Measurements from ENCODE around the gene SIRT5. TPM values are rescaled to one million over a fixed set of nuclear protein-coding genes. Genes with fewer than 3 reads are reported as not detected.

The SIRT5 gene
- total and polyA plus RNA-seq, 2 experiments from 2014 or later, result 9.8 to 13.1 TPM

- no peak for TF ChIP-seq ZNF462 (CRISPR knock-in tag; IDR thresholded peaks at IDR 0.05)
- TF ChIP-seq ETS1 (IDR thresholded peaks at IDR 0.05), result no peak
- TF ChIP-seq ZNF331 (CRISPR knock-in tag; IDR thresholded peaks at IDR 0.05; ENCODE audit: low read depth), result no peak
- TF ChIP-seq EZH2 (IDR thresholded peaks at IDR 0.05; ENCODE audit: low read depth, unreplicated experiment), result no peak
- TF ChIP-seq CREB1 (CRISPR knock-in tag; IDR thresholded peaks at IDR 0.05; ENCODE audit: low read depth), result no peak
Observed at GRCh38 chr6:13660273-13660672, 85.9 kb downstream of the SIRT5 start (continued).

- H4K20me1 ChIP-seq (replicated peaks; ENCODE audit: insufficient read depth), result peaks cover 6% of the 10 kb centered on the region
- peaks cover 13% of the 10 kb centered on the region; the same call in 1 of the 2 replicates for H3K4me1 ChIP-seq (ENCODE audit: insufficient read depth)
- no peak overlapping the region for H3K27ac ChIP-seq (ENCODE audit: low read depth)
- no peaks in the 10 kb centered on the region for H3K9me3 Mint-ChIP-seq
- no peaks in the 10 kb centered on the region for H3K27me3 ChIP-seq (ENCODE audit: insufficient read depth)
- peak overlapping the region; percentile 26; the same call in 1 of the 2 replicates for H3K27ac Mint-ChIP-seq
- no peaks in the 10 kb centered on the region for H3F3A ChIP-seq (replicated peaks; ENCODE audit: low read depth)
- no peak overlapping the region for H3K4me3 Mint-ChIP-seq
- H3K79me2 ChIP-seq (replicated peaks; ENCODE audit: insufficient read depth), result peaks cover 76% of the 10 kb centered on the region
- H2AFZ ChIP-seq, result no peak overlapping the region
- no peak for DNase-seq (ENCODE audit: low spot score)
- H3K36me3 Mint-ChIP-seq (ENCODE audit: low read depth), result no peaks in the 10 kb centered on the region
- H3K4me1 Mint-ChIP-seq, result peaks cover 32% of the 10 kb centered on the region
- no peak overlapping the region for H3K4me3 ChIP-seq
- H3K27me3 Mint-ChIP-seq (ENCODE audit: insufficient read depth, low read depth, poor library complexity), result no peaks in the 10 kb centered on the region
- no peak overlapping the region for H3K4me2 ChIP-seq
- no peaks in the 10 kb centered on the region for H3K9me2 ChIP-seq (ENCODE audit: insufficient read depth)
- ATAC-seq, result no peak
- no peaks in the 10 kb centered on the region for H3K36me3 ChIP-seq (ENCODE audit: insufficient read depth)
- TF ChIP-seq STAT1 (IDR thresholded peaks at IDR 0.05; ENCODE audit: unreplicated experiment) (no peak), CTCF (conservative IDR thresholded peaks at IDR 0.05; ENCODE audit: low read depth in 2 of 2) (no peak), POLR2AphosphoS5 (IDR thresholded peaks at IDR 0.05; ENCODE audit: low read depth) (no peak), NANOG (IDR thresholded peaks at IDR 0.05; ENCODE audit: borderline replicate concordance) (no peak), CREB1 (CRISPR knock-in tag; IDR thresholded peaks at IDR 0.05; ENCODE audit: low read depth) (no peak), EZH2phosphoT487 (IDR thresholded peaks at IDR 0.05; ENCODE audit: unreplicated experiment) (no peak), REST (IDR thresholded peaks at IDR 0.05; ENCODE audit: unreplicated experiment) (no peak), ZNF114 (CRISPR knock-in tag; IDR thresholded peaks at IDR 0.05) (no peak), ETS1 (IDR thresholded peaks at IDR 0.05) (no peak)
Observed at GRCh38 chr6:13660893-13661292, 86.5 kb downstream of the SIRT5 start.

Data from GM23338 (cell line).